Activated CD4-positive, alpha-beta T cell treated with anti-CD3 and anti-CD28 coated beads, Interleukin-2, amount 50 U/mL, for 16 hours (primary cell): ENCODE measurements around the gene RAB22A.

ENCODE experiments used
- DNase-seq: peaks from one replicate; pipeline ENCODE4 v3.0.0-alpha.2; 2020

RAB22A gene

GRCh38 chr20:58305061-58305460, 4.5 kb upstream of the RAB22A start:
- no peak for DNase-seq

- DNase-seq, result peak; percentile 89
Observed at GRCh38 chr20:58306421-58307261, 2.9 kb upstream of the RAB22A start.

- DNase-seq, result no peak
Observed at GRCh38 chr20:58307270-58307669, 2.2 kb upstream of the RAB22A start.

GRCh38 chr20:58308290-58308679, 1.2 kb upstream of the RAB22A start:
- no peak for DNase-seq

- no peak for DNase-seq
Observed at GRCh38 chr20:58308680-58309527, 611 bp upstream of the RAB22A start.

GRCh38 chr20:58310291-58310782, 822 bp downstream of the RAB22A start:
- no peak for DNase-seq

- peak; percentile 70 for DNase-seq
Observed at GRCh38 chr20:58312836-58313235, 3.3 kb downstream of the RAB22A start.

- peak; percentile 31 for DNase-seq
Observed at GRCh38 chr20:58313396-58313795, 3.9 kb downstream of the RAB22A start.

- DNase-seq, result no peak
Observed at GRCh38 chr20:58321205-58321604, 11.7 kb downstream of the RAB22A start.

- no peak for DNase-seq
Observed at GRCh38 chr20:58322083-58322482, 12.6 kb downstream of the RAB22A start.

GRCh38 chr20:58325912-58326311, 16.4 kb downstream of the RAB22A start:
- DNase-seq, result no peak

GRCh38 chr20:58327211-58327610, 17.7 kb downstream of the RAB22A start:
- DNase-seq, result no peak

GRCh38 chr20:58328836-58329235, 19.3 kb downstream of the RAB22A start:
- no peak for DNase-seq

- no peak for DNase-seq
Observed at GRCh38 chr20:58329711-58330110, 20.2 kb downstream of the RAB22A start.

- DNase-seq, result no peak
Observed at GRCh38 chr20:58330249-58330648, 20.7 kb downstream of the RAB22A start.

- DNase-seq, result no peak
Observed at GRCh38 chr20:58330687-58331086, 21.2 kb downstream of the RAB22A start.

GRCh38 chr20:58331961-58332551, 22.5 kb downstream of the RAB22A start:
- DNase-seq, result no peak

GRCh38 chr20:58339741-58340140, 30.2 kb downstream of the RAB22A start:
- no peak for DNase-seq

- DNase-seq, result no peak
Observed at GRCh38 chr20:58340151-58340550, 30.6 kb downstream of the RAB22A start.

- DNase-seq, result no peak
Observed at GRCh38 chr20:58340853-58341252, 31.3 kb downstream of the RAB22A start.

- no peak for DNase-seq
Observed at GRCh38 chr20:58342104-58342945, 32.8 kb downstream of the RAB22A start.

- DNase-seq, result no peak
Observed at GRCh38 chr20:58344741-58345140, 35.2 kb downstream of the RAB22A start.
